NCI-H146 (cell line): ENCODE data around the gene TTL.
"Not testable (repeated sequence)": the region's sequence is repeated elsewhere in the genome, so short reads cannot be mapped to it uniquely, and the experiment has no call there.

ENCODE experiments used
- DNase-seq: peaks from one replicate; lab custom pipeline; 2025; lab: John Stamatoyannopoulos, UW

The TTL gene

GRCh38 chr2:112474844-112475486 lies 7.0 kb upstream of the TTL start:
- no peak for DNase-seq

GRCh38 chr2:112476434-112476833 lies 5.5 kb upstream of the TTL start:
- no peak for DNase-seq

- DNase-seq: peak; percentile 54
Measured at GRCh38 chr2:112480530-112481049, 1.4 kb upstream of the TTL start.

- DNase-seq: peak; percentile 85
Measured at GRCh38 chr2:112481050-112481527, 867 bp upstream of the TTL start.

- peak; percentile 69 for DNase-seq
Measured at GRCh38 chr2:112482309-112483041, 519 bp downstream of the TTL start.

GRCh38 chr2:112483042-112483473 lies 1.1 kb downstream of the TTL start:
- DNase-seq: peak; percentile 74

GRCh38 chr2:112483831-112484230 lies 1.9 kb downstream of the TTL start:
- DNase-seq: no peak

- DNase-seq: no peak
Measured at GRCh38 chr2:112485849-112486248, 3.9 kb downstream of the TTL start.

- no peak for DNase-seq
Measured at GRCh38 chr2:112486895-112487294, 4.9 kb downstream of the TTL start.

- no peak for DNase-seq
Measured at GRCh38 chr2:112487444-112487961, 5.5 kb downstream of the TTL start.

- DNase-seq: no peak
Measured at GRCh38 chr2:112488201-112488600, 6.2 kb downstream of the TTL start.

GRCh38 chr2:112491946-112492345 lies 10.0 kb downstream of the TTL start:
- no peak for DNase-seq

- no peak for DNase-seq
Measured at GRCh38 chr2:112493048-112493447, 11.1 kb downstream of the TTL start.

- no peak for DNase-seq
Measured at GRCh38 chr2:112493858-112494648, 12.1 kb downstream of the TTL start.

- no peak for DNase-seq
Measured at GRCh38 chr2:112494828-112495227, 12.9 kb downstream of the TTL start.

GRCh38 chr2:112495878-112496277 lies 13.9 kb downstream of the TTL start:
- not testable (repeated sequence) for DNase-seq

GRCh38 chr2:112500850-112501484 lies 19.0 kb downstream of the TTL start:
- DNase-seq: peak; percentile 38

GRCh38 chr2:112509239-112509998 lies 27.5 kb downstream of the TTL start:
- DNase-seq: not testable (repeated sequence)

- DNase-seq: no peak
Measured at GRCh38 chr2:112516801-112517200, 34.8 kb downstream of the TTL start.

- no peak for DNase-seq
Measured at GRCh38 chr2:112518807-112519206, 36.9 kb downstream of the TTL start.

GRCh38 chr2:112519506-112519905 lies 37.5 kb downstream of the TTL start:
- DNase-seq: no peak
